Activated CD4-positive, alpha-beta T cell treated with anti-CD3 and anti-CD28 coated beads for 36 hours (primary cell): ENCODE results near the gene ENHO. TPM values are rescaled to one million over a fixed set of nuclear protein-coding genes. Genes with fewer than 3 reads are reported as not detected.

Experiments used
- ATAC-seq: fragments of 200-7000 bp; cut with Tn5 transposase; one replicate; pipeline ENCODE4 v1.10.0; 2021; ENCODE audit warnings: mild to moderate bottlenecking, moderate library complexity
- CTCF ChIA-PET: fragments of 350-600 bp; sonication (Branson Sonifier 250); formaldehyde crosslinking; loops from one replicate; lab custom pipeline; 2021; ENCODE audit warnings: antibody characterized with exemption; lab: Charles Lee
- POLR2A ChIA-PET: fragments of 350-600 bp; sonication (Branson Sonifier 250); formaldehyde crosslinking; loops from one replicate; lab custom pipeline; 2021; ENCODE audit warnings: antibody characterized with exemption, inconsistent platforms; lab: Charles Lee
- DNase-seq: peaks from one replicate; pipeline ENCODE4 v3.0.0-alpha.2; 2020
- H3K27ac Mint-ChIP-seq: one replicate; pipeline ENCODE4 v1.8.0; 2021; ENCODE audit warnings: mixed read lengths
- H3K27me3 Mint-ChIP-seq: one replicate; pipeline ENCODE4 v1.8.0; 2021; ENCODE audit warnings: mixed read lengths
- H3K36me3 Mint-ChIP-seq: one replicate; pipeline ENCODE4 v1.8.0; 2021; ENCODE audit warnings: low read depth, mixed read lengths
- H3K4me1 Mint-ChIP-seq: one replicate; pipeline ENCODE4 v1.8.0; 2021; ENCODE audit warnings: mixed read lengths
- H3K4me3 Mint-ChIP-seq: one replicate; pipeline ENCODE4 v1.8.0; 2021; ENCODE audit warnings: mild to moderate bottlenecking, moderate library complexity, mixed read lengths
- H3K9me3 Mint-ChIP-seq: one replicate; pipeline ENCODE4 v1.8.0; 2021; ENCODE audit warnings: low read depth, mixed read lengths
- intact Hi-C, 2 experiments: fragments of 100-400 bp; cut with DNase I in 1 of 2; cut with micrococcal nuclease in 1 of 2; formaldehyde crosslinking; loops; one replicate each; pipeline versions ENCODE4 v1.14.2 to v1.15.1; 2022 to 2024; cut with DNase I, micrococcal nuclease
- total RNA-seq, 2 experiments: library from RNA; stranded (reverse); gene quantifications; one replicate each; pipeline ENCODE4 v1.2.3, GENCODE V29; 2021

ENHO gene
- total RNA-seq, 2 experiments from 2014 or later = not detected

GRCh38 chr9:34503406-34503805 lies 19.4 kb downstream of the ENHO start:
- Mint-ChIP-seq H3K36me3 (no peaks in the 10 kb centered on the region), H3K4me1 (peaks cover 14% of the 10 kb centered on the region), H3K27me3 (peaks cover 4% of the 10 kb centered on the region), H3K27ac (no peak overlapping the region), H3K9me3 (no peaks in the 10 kb centered on the region), H3K4me3 (no peak overlapping the region)
- ATAC-seq = no peak
- intact Hi-C loops = loop anchor here (5.0 kb wide), 2 partner anchors 46 to 99 kb away; partner anchors contain the start of genes DNAI1 (in 1 of the 2) and FAM219A (in 1 of the 2)
- no peak for DNase-seq
- ChIA-PET POLR2A (no interaction called here), CTCF (interaction anchor here (0.7 to 1.5 kb wide), 7 partner anchors 40 to 101 kb away, joined by 3 to 5 read pairs (median 3); no protein-coding TSS in a partner anchor)

DNA sequence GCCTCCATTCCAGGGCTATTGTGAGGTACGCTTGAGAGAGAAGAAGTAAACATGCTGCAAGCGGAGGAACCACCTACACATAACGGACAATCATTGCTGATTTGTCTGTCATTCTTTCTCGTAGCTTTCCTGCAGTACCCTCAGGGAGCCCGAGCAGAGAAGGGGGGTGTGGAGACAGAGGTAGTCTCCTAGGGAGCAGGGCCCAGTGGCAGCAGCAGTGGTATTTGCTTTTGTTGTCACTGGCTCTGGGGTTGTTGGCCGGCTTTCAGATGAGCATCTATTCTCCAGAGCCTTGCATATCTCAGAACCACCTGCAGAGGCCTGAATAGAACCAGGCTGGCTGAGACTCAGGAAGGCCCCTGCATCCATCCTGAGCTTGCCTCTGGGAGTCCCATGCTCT lies 19.9 kb downstream of the ENHO start:
- intact Hi-C loops = loop anchor here (5.0 kb wide), 2 partner anchors 46 to 99 kb away; partner anchors contain the start of genes DNAI1 (in 1 of the 2) and FAM219A (in 1 of the 2)
- no peak for DNase-seq
- CTCF ChIA-PET = interaction anchor here (0.5 to 1.5 kb wide), 6 partner anchors 64 to 523 kb away, joined by 3 read pairs; no protein-coding TSS in a partner anchor
- POLR2A ChIA-PET = interaction anchor here (0.5 kb wide), 1 partner anchor 451 kb away, joined by 4 read pairs; no protein-coding TSS in a partner anchor
- H3K27me3 Mint-ChIP-seq = peaks cover 4% of the 10 kb centered on the region
- ATAC-seq = no peak
- no peak overlapping the region for H3K27ac Mint-ChIP-seq
- no peaks in the 10 kb centered on the region for H3K36me3 Mint-ChIP-seq
- H3K4me1 Mint-ChIP-seq = peaks cover 14% of the 10 kb centered on the region
- H3K9me3 Mint-ChIP-seq = no peaks in the 10 kb centered on the region
- H3K4me3 Mint-ChIP-seq = no peak overlapping the region

GRCh38 chr9:34502471-34502870 lies 20.3 kb downstream of the ENHO start:
- Mint-ChIP-seq H3K27ac (no peak overlapping the region), H3K27me3 (peaks cover 8% of the 10 kb centered on the region), H3K9me3 (no peaks in the 10 kb centered on the region), H3K4me1 (peaks cover 14% of the 10 kb centered on the region), H3K4me3 (no peak overlapping the region), H3K36me3 (no peaks in the 10 kb centered on the region)
- CTCF ChIA-PET = interaction anchor here (0.5 to 2.9 kb wide), 11 partner anchors 8 to 523 kb away, joined by 3 to 36 read pairs (median 3); no protein-coding TSS in a partner anchor
- ATAC-seq (no peak), DNase-seq (no peak)
- intact Hi-C loops = loop anchor here (5.0 kb wide), 2 partner anchors 45 to 100 kb away; partner anchors contain the start of genes DNAI1 (in 1 of the 2) and FAM219A (in 1 of the 2)
- POLR2A ChIA-PET = interaction anchor here (0.5 kb wide), 1 partner anchor 451 kb away, joined by 4 read pairs; no protein-coding TSS in a partner anchor

DNA sequence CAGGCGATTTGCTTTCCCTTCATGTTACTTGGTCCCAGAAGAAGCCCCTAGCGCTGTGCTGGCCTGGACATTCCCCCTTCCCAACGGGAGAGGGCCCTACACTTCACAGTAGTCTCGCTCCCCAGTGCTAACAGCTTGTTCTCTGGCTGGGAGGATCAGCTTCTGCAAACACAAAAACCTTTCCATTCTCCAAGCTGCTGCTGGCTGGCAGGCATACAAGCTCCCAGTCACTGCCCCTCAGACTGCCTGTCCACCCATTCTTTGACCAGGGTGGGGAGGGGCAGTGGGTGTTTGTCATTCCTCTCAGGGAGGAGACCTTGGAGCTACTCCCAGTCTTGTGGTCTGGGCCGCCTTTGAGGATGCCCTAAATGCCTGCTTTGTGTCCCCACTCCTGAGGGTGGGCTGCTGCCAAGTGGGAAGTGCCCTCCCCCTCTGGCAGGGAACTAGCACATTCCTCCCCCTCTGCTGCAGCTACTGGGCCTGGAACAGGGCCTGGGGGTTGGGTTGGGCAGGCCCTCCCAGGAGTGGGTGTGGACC lies 20.8 kb downstream of the ENHO start:
- CTCF ChIA-PET = interaction anchor here (0.8 to 2.9 kb wide), 8 partner anchors 9 to 123 kb away, joined by 3 to 36 read pairs (median 4); no protein-coding TSS in a partner anchor
- ATAC-seq (no peak), DNase-seq (no peak)
- intact Hi-C loops = loop anchor here (2.0 to 5.0 kb wide), 4 partner anchors 45 to 173 kb away; partner anchors contain the start of genes DNAI1 (in 1 of the 2), FAM219A (in 1 of the 2), KIF24 (in 1 of the 2) and NUDT2 (in 1 of the 2)
- POLR2A ChIA-PET = no interaction called here
- no peaks in the 10 kb centered on the region for H3K9me3 Mint-ChIP-seq
- H3K27ac Mint-ChIP-seq = no peak overlapping the region
- H3K36me3 Mint-ChIP-seq = no peaks in the 10 kb centered on the region
- H3K4me3 Mint-ChIP-seq = no peak overlapping the region
- peaks cover 9% of the 10 kb centered on the region for H3K27me3 Mint-ChIP-seq
- H3K4me1 Mint-ChIP-seq = peaks cover 14% of the 10 kb centered on the region

- Mint-ChIP-seq H3K36me3 (no peaks in the 10 kb centered on the region), H3K9me3 (no peaks in the 10 kb centered on the region), H3K27ac (no peak overlapping the region), H3K4me1 (peaks cover 14% of the 10 kb centered on the region), H3K27me3 (peaks cover 9% of the 10 kb centered on the region), H3K4me3 (no peak overlapping the region)
- POLR2A ChIA-PET = no interaction called here
- CTCF ChIA-PET = interaction anchor here (0.6 to 2.9 kb wide), 13 partner anchors 10 to 169 kb away, joined by 3 to 36 read pairs (median 4); no protein-coding TSS in a partner anchor
- intact Hi-C loops = loop anchor here (2.0 to 5.0 kb wide), 4 partner anchors 44 to 173 kb away; partner anchors contain the start of genes DNAI1 (in 1 of the 2), FAM219A (in 1 of the 2), KIF24 (in 1 of the 2) and NUDT2 (in 1 of the 2)
- ATAC-seq (no peak), DNase-seq (no peak)
Measured at GRCh38 chr9:34501372-34501771, 21.4 kb downstream of the ENHO start.

GRCh38 chr9:34500623-34501267 lies 22.0 kb downstream of the ENHO start:
- H3K4me1 Mint-ChIP-seq = peaks cover 14% of the 10 kb centered on the region
- intact Hi-C loops = loop anchor here (1.0 to 5.0 kb wide), 8 partner anchors 23 to 172 kb away; partner anchors contain the start of genes DNAI1 (in 2 of the 2), FAM219A (in 2 of the 2), KIF24 (in 1 of the 2) and NUDT2 (in 1 of the 2)
- ChIA-PET CTCF (interaction anchor here (0.6 to 2.9 kb wide), 17 partner anchors 10 to 934 kb away, joined by 3 to 36 read pairs (median 4); no protein-coding TSS in a partner anchor), POLR2A (no interaction called here)
- peak; percentile 90 for DNase-seq
- H3K9me3 Mint-ChIP-seq = no peaks in the 10 kb centered on the region
- ATAC-seq = peak; percentile 99
- H3K27me3 Mint-ChIP-seq = peaks cover 9% of the 10 kb centered on the region
- no peaks in the 10 kb centered on the region for H3K36me3 Mint-ChIP-seq
- H3K4me3 Mint-ChIP-seq = no peak overlapping the region
- no peak overlapping the region for H3K27ac Mint-ChIP-seq

DNA sequence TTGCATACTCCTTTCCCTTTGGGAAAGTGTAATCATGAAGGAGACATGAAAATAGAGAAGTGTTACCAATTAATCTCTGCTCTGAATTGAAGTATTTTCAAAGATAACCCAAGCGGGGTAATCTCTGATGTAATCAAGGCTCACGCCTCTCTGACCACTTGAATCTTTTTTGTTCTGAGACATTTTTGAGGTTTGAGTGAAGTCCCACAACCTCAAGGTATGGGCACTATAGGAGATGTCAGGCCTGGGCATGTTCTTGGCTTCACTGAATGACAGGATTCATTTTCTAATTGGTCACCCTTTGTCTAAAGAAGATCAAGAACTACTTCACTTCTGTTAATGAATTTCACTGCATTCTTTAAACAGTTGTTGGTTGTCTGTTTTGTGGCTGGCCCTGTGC lies 23.7 kb downstream of the ENHO start:
- ChIA-PET CTCF (interaction anchor here (0.7 to 1.5 kb wide), 4 partner anchors 61 to 1032 kb away, joined by 3 to 10 read pairs (median 4); no protein-coding TSS in a partner anchor), POLR2A (no interaction called here)
- peaks cover 9% of the 10 kb centered on the region for H3K27me3 Mint-ChIP-seq
- H3K4me3 Mint-ChIP-seq = no peak overlapping the region
- peaks cover 14% of the 10 kb centered on the region for H3K4me1 Mint-ChIP-seq
- DNase-seq = no peak
- ATAC-seq = no peak
- no peaks in the 10 kb centered on the region for H3K36me3 Mint-ChIP-seq
- H3K27ac Mint-ChIP-seq = no peak overlapping the region
- no peaks in the 10 kb centered on the region for H3K9me3 Mint-ChIP-seq
- intact Hi-C loops = no loop called here

- Mint-ChIP-seq H3K36me3 (no peaks in the 10 kb centered on the region), H3K9me3 (no peaks in the 10 kb centered on the region), H3K27me3 (peaks cover 11% of the 10 kb centered on the region), H3K4me3 (no peak overlapping the region), H3K4me1 (peaks cover 14% of the 10 kb centered on the region), H3K27ac (no peak overlapping the region)
- ATAC-seq (no peak), DNase-seq (no peak)
- intact Hi-C loops = no loop called here
- ChIA-PET POLR2A (no interaction called here), CTCF (interaction anchor here (0.7 to 1.5 kb wide), 5 partner anchors 59 to 1032 kb away, joined by 3 to 5 read pairs (median 3); no protein-coding TSS in a partner anchor)
Measured at GRCh38 chr9:34498553-34498952, 24.2 kb downstream of the ENHO start.

GRCh38 chr9:34496149-34496712 lies 26.6 kb downstream of the ENHO start:
- POLR2A ChIA-PET = interaction anchor here (1.3 kb wide), 1 partner anchor 42 kb away, joined by 3 read pairs; no protein-coding TSS in a partner anchor

DNA sequence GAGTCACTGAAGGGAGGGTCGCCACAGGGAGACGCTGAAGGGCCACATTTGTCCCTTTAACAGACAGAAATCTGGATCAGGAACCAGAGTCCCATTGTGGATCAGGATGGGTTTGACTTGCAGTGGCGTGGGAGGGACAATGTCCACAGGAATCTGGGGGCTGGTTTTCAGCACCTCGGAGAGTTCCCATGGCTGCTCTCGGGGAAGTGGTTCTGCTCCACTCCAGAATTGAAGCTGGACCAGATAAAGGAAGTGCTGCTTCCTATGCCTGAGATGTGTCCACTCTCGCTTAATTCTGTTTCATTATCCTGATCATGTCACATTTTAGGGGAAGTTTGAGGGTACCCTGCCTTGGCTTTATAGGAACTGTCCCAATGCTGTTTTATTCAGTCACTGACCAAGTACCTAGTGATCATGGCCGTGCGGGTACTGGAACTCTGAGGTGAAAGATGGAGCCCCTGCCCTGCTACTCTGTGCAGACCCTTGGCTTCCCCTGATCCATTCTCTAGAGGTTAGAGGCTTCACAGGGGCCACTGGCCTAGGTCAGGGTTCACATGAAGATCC lies 28.7 kb downstream of the ENHO start:
- Mint-ChIP-seq H3K36me3 (no peaks in the 10 kb centered on the region), H3K27me3 (peaks cover 20% of the 10 kb centered on the region), H3K27ac (no peak overlapping the region), H3K4me3 (no peak overlapping the region), H3K4me1 (no peaks in the 10 kb centered on the region), H3K9me3 (no peaks in the 10 kb centered on the region)
- ATAC-seq (no peak), DNase-seq (peak; percentile 62)
- POLR2A ChIA-PET = no interaction called here
- CTCF ChIA-PET = interaction anchor here (1.9 kb wide), 1 partner anchor 90 kb away, joined by 8 read pairs; no protein-coding TSS in a partner anchor
- intact Hi-C loops = loop anchor here in 1 of 2 experiments (5.0 kb wide), 1 partner anchor 82 kb away; no protein-coding TSS in a partner anchor

More at GRCh38 chr9:34496149-34496712, 26.6 kb downstream of the ENHO start:
- DNase-seq (no peak), ATAC-seq (no peak)
- no peak overlapping the region for H3K27ac Mint-ChIP-seq
- intact Hi-C loops = no loop called here
- CTCF ChIA-PET = interaction anchor here (0.6 to 2.1 kb wide), 9 partner anchors 52 to 139 kb away, joined by 3 to 11 read pairs (median 4); no protein-coding TSS in a partner anchor
- H3K27me3 Mint-ChIP-seq = peaks cover 20% of the 10 kb centered on the region
- no peaks in the 10 kb centered on the region for H3K36me3 Mint-ChIP-seq
- no peaks in the 10 kb centered on the region for H3K9me3 Mint-ChIP-seq
- H3K4me3 Mint-ChIP-seq = no peak overlapping the region
- H3K4me1 Mint-ChIP-seq = peaks cover 14% of the 10 kb centered on the region
